H1 (cell line): ENCODE results near the gene SGSM1. TPM values are rescaled to one million over a fixed set of nuclear protein-coding genes. Genes with fewer than 3 reads are reported as not detected.

ENCODE experiments used
- CTCF ChIA-PET: fragments of 300-600 bp; sonication (Branson Sonifier 250); formaldehyde crosslinking; loops from one replicate; lab custom pipeline; 2021; ENCODE audit not compliant: partially characterized antibody; lab: Charles Lee
- POLR2A ChIA-PET: fragments of 300-600 bp; sonication (Branson Sonifier 250); formaldehyde crosslinking; loops from one replicate; lab custom pipeline; 2021; ENCODE audit warnings: inconsistent platforms; ENCODE audit not compliant: partially characterized antibody; lab: Charles Lee
- DNase-seq, 2 experiments: peaks; one replicate each; pipeline versions ENCODE4 v3.0.0 to v3.0.0-alpha.2; 2010 to 2022; ENCODE audit warnings: low spot score in 2 of 2, low read depth in 1 of 2, mixed read lengths in 1 of 2
- FAIRE-seq: peaks from 2 replicates; lab custom pipeline; 2011; peaks lifted over from hg19 to GRCh38; lab: Jason Lieb, UNC
- H2AFZ ChIP-seq: 2 replicates; pipeline ENCODE4 v1.8.1; 2012; ENCODE audit warnings: low read length, inconsistent platforms
- H2AK5ac ChIP-seq: 2 replicates; pipeline ENCODE4 v1.6.1; 2013; ENCODE audit warnings: low read depth, low read length
- H2BK120ac ChIP-seq: replicated peaks from 2 replicates; pipeline ENCODE3; 2013; ENCODE audit warnings: low read depth, low read length, inconsistent platforms
- H2BK12ac ChIP-seq: 2 replicates; pipeline ENCODE4 v1.6.1; 2013; ENCODE audit warnings: low read depth, low read length
- H2BK15ac ChIP-seq: 2 replicates; pipeline ENCODE4 v1.6.1; 2013; ENCODE audit warnings: low read length
- H2BK20ac ChIP-seq: 2 replicates; pipeline ENCODE4 v1.6.1; 2013; ENCODE audit warnings: low read length
- H2BK5ac ChIP-seq: 2 replicates; pipeline ENCODE4 v1.6.1; 2013; ENCODE audit warnings: low read depth, low read length
- H3K14ac ChIP-seq: 2 replicates; pipeline ENCODE4 v1.6.1; 2013; ENCODE audit warnings: inconsistent platforms; ENCODE audit not compliant: insufficient read length
- H3K18ac ChIP-seq: 2 replicates; pipeline ENCODE4 v1.6.1; 2013; ENCODE audit warnings: low read length; ENCODE audit errors: extremely low read depth
- H3K23ac ChIP-seq: 2 replicates; pipeline ENCODE4 v1.6.1; 2013; ENCODE audit warnings: inconsistent platforms; ENCODE audit not compliant: insufficient read length
- H3K23me2 ChIP-seq: 2 replicates; pipeline ENCODE4 v1.6.1; 2013; ENCODE audit warnings: low read depth, low read length
- H3K27ac ChIP-seq: 2 replicates; pipeline ENCODE4 v1.6.1; 2011; ENCODE audit warnings: low read depth, low read length, inconsistent platforms
- H3K27me3 ChIP-seq, 4 experiments: replicated peaks in 1 of 4; 1 replicate in 1 of 4; 2 replicates in 3 of 4; pipeline versions ENCODE4 v1.6.1 to v1.8.1; 2011 to 2013; ENCODE audit warnings: low read length in 3 of 4, mild to moderate bottlenecking in 3 of 4, inconsistent platforms in 2 of 4, mixed read lengths in 2 of 4, moderate library complexity in 1 of 4; ENCODE audit not compliant: control insufficient read depth in 3 of 4, insufficient read depth in 3 of 4; ENCODE audit errors: extremely low read depth in 1 of 4
- H3K36me3 ChIP-seq, 4 experiments: 2 replicates each; pipeline versions ENCODE4 v1.6.1 to v1.8.1; 2011 to 2013; ENCODE audit warnings: mild to moderate bottlenecking in 4 of 4, low read length in 3 of 4, moderate library complexity in 2 of 4, control low read depth in 1 of 4, inconsistent platforms in 1 of 4; ENCODE audit not compliant: insufficient read depth in 4 of 4, control insufficient read depth in 2 of 4
- H3K4ac ChIP-seq: replicated peaks from 2 replicates; pipeline ENCODE3; 2013; ENCODE audit warnings: low read length, low read depth, mixed read lengths, inconsistent platforms; ENCODE audit not compliant: insufficient read length
- H3K4me1 ChIP-seq, 4 experiments: replicated peaks in 1 of 4; 1 replicate in 1 of 4; 2 replicates in 3 of 4; pipeline versions ENCODE4 v1.6.1 to v1.8.1; 2011 to 2013; ENCODE audit warnings: low read length in 3 of 4, inconsistent platforms in 2 of 4, mixed read lengths in 1 of 4; ENCODE audit not compliant: insufficient read depth in 4 of 4, control insufficient read depth in 3 of 4
- H3K4me2 ChIP-seq, 2 experiments: 2 replicates each; pipeline versions ENCODE4 v1.6.1 to v1.8.1; 2011 to 2013; ENCODE audit warnings: low read depth in 2 of 2, low read length in 2 of 2, control low read depth in 1 of 2, inconsistent platforms in 1 of 2, mild to moderate bottlenecking in 1 of 2; ENCODE audit not compliant: insufficient read depth in 1 of 2
- H3K4me3 ChIP-seq, 4 experiments: fragments of 200-600, 300-600 bp in 1 of 4; sonication (generic), shearing (Covaris generic), sonication (Bioruptor Twin) in 1 of 4; 2 replicates each; pipeline versions ENCODE4 v1.5.1 to v1.8.1; 2011 to 2016; ENCODE audit warnings: low read length in 4 of 4, low read depth in 3 of 4, control low read depth in 2 of 4, inconsistent platforms in 2 of 4, mild to moderate bottlenecking in 2 of 4, mixed read lengths in 1 of 4, moderate library complexity in 1 of 4; ENCODE audit not compliant: insufficient read depth in 2 of 4; ENCODE audit errors: extremely low read depth in 1 of 4
- H3K56ac ChIP-seq: replicated peaks from 2 replicates; pipeline ENCODE3; 2013; ENCODE audit warnings: low read depth, mild to moderate bottlenecking, mixed read lengths, low read length, inconsistent platforms; ENCODE audit not compliant: insufficient read length
- H3K79me1 ChIP-seq: 2 replicates; pipeline ENCODE4 v1.6.1; 2013; ENCODE audit warnings: low read depth, low read length, control low read depth
- H3K79me2 ChIP-seq, 2 experiments: 2 replicates each; pipeline versions ENCODE4 v1.6.1 to v1.8.1; 2012 to 2013; ENCODE audit warnings: low read length in 2 of 2, mild to moderate bottlenecking in 2 of 2, inconsistent platforms in 1 of 2; ENCODE audit not compliant: insufficient read depth in 2 of 2, control insufficient read depth in 1 of 2
- H3K9ac ChIP-seq, 4 experiments: replicated peaks in 1 of 4; 1 replicate in 1 of 4; 2 replicates in 3 of 4; pipeline versions ENCODE4 v1.6.1 to v1.8.1; 2011 to 2013; ENCODE audit warnings: low read depth in 3 of 4, low read length in 3 of 4, control low read depth in 2 of 4, mild to moderate bottlenecking in 2 of 4, moderate library complexity in 2 of 4, inconsistent platforms in 1 of 4; ENCODE audit errors: extremely low read depth in 1 of 4
- H3K9me3 ChIP-seq, 2 experiments: 2 replicates each; pipeline versions ENCODE4 v1.6.1 to v1.8.1; 2012 to 2013; ENCODE audit warnings: mild to moderate bottlenecking in 2 of 2, moderate library complexity in 2 of 2, control low read depth in 1 of 2, inconsistent platforms in 1 of 2, low read depth in 1 of 2, low read length in 1 of 2, mixed read lengths in 1 of 2; ENCODE audit not compliant: insufficient read depth in 2 of 2
- H4K20me1 ChIP-seq, 2 experiments: replicated peaks in 1 of 2; 2 replicates each; pipeline versions ENCODE3 to v1.8.1; 2011 to 2013; ENCODE audit warnings: inconsistent platforms in 2 of 2, low read length in 2 of 2, mild to moderate bottlenecking in 1 of 2; ENCODE audit not compliant: insufficient read depth in 2 of 2, control insufficient read depth in 1 of 2
- H4K5ac ChIP-seq: 2 replicates; pipeline ENCODE4 v1.6.1; 2013; ENCODE audit warnings: low read length, low read depth, mixed read lengths, inconsistent platforms; ENCODE audit not compliant: insufficient read length
- H4K8ac ChIP-seq: 2 replicates; pipeline ENCODE4 v1.8.0; 2013; ENCODE audit warnings: mild to moderate bottlenecking, moderate library complexity, low read length, inconsistent platforms; ENCODE audit not compliant: insufficient read depth; ENCODE audit errors: extremely low read depth
- H4K91ac ChIP-seq: replicated peaks from 2 replicates; pipeline ENCODE3; 2013; ENCODE audit warnings: low read length, mixed read lengths, inconsistent platforms; ENCODE audit not compliant: insufficient read length
- ATF2 ChIP-seq: IDR thresholded peaks from 2 replicates; pipeline ENCODE4 v1.6.1; 2012; ENCODE audit warnings: low read length, inconsistent platforms
- BRCA1 ChIP-seq: IDR thresholded peaks from 2 replicates; pipeline ENCODE4 v1.6.1; 2012; ENCODE audit warnings: low read depth, low read length, improper control_type of control experiment
- CREB1 ChIP-seq: IDR thresholded peaks from 2 replicates; pipeline ENCODE4 v1.6.1; 2012; ENCODE audit warnings: inconsistent platforms
- CTBP2 ChIP-seq: IDR thresholded peaks from 2 replicates; pipeline ENCODE4 v1.7.0; 2011; ENCODE audit warnings: borderline replicate concordance, mild to moderate bottlenecking, moderate library complexity, mixed read lengths, low read length; ENCODE audit not compliant: insufficient read depth, insufficient read length
- RFX5 ChIP-seq: IDR thresholded peaks from 2 replicates; pipeline ENCODE4 v1.6.1; 2011; ENCODE audit warnings: low read depth, low read length, improper control_type of control experiment, borderline replicate concordance
- SAP30 ChIP-seq: fragments of 300-600 bp; sonication (generic); IDR thresholded peaks from 2 replicates; pipeline ENCODE4 v1.7.1; 2012; ENCODE audit warnings: low read length, moderate library complexity, mild to moderate bottlenecking, inconsistent platforms; ENCODE audit not compliant: insufficient read depth, insufficient replicate concordance
- TCF12 ChIP-seq: IDR thresholded peaks from 2 replicates; pipeline ENCODE4 v1.6.1; 2011; ENCODE audit warnings: low read depth, mild to moderate bottlenecking, low read length
- USF2 ChIP-seq: IDR thresholded peaks from 2 replicates; pipeline ENCODE4 v1.6.1; 2011; ENCODE audit warnings: low read length, improper control_type of control experiment
- ZNF274 ChIP-seq: IDR thresholded peaks from 2 replicates; pipeline ENCODE4 v1.7.0; 2012; ENCODE audit warnings: low read length, borderline replicate concordance; ENCODE audit errors: extremely low read depth
- WGBS, 2 experiments: shearing (Covaris generic) in 1 of 2; methylation state at CpG; one replicate each; pipeline versions ENCODE4 v1.1.6 to v1.1.7; 2013 to 2015; ENCODE audit warnings: low lambda C conversion rate in 2 of 2, mixed read lengths in 2 of 2, inconsistent platforms in 1 of 2, low coverage in 1 of 2, missing lambda C conversion rate in 1 of 2; ENCODE audit not compliant: insufficient replicate concordance in 2 of 2, insufficient coverage in 1 of 2, insufficient read length in 1 of 2; ENCODE audit errors: extremely low coverage in 1 of 2, missing lambda C conversion rate in 1 of 2; 5-methylcytosine and 5-hydroxymethylcytosine counted together
- polyA plus RNA-seq, 7 experiments: library from polyadenylated mRNA; depleted of rRNA in 3 of 7; stranded (reverse) in 5 of 7; unstranded in 2 of 7; fragments of >200 nt in 5 of 7; fragments of 200-250 nt in 2 of 7; gene quantifications; 1 replicate in 5 of 7; 2 replicates in 1 of 7; 4 replicates in 1 of 7; pipeline versions ENCODE4 v1.2.1 to v1.2.3, GENCODE V29; 2011 to 2013; ENCODE audit warnings: missing spikeins in 2 of 7, mixed read lengths in 2 of 7
- total RNA-seq: library from RNA; stranded (reverse); fragmentation: NEBNext Ultra II Directional; extraction: Animal tissue kit (Norgen Biotek cat#: 25700); gene quantifications from 2 replicates; pipeline ENCODE4 v1.2.1, GENCODE V29; 2021

The SGSM1 gene
- total and polyA plus RNA-seq, 2 of the 8 experiments (the other 6 are each of a cell fraction or from before 2014, with no cell fraction given), result 2.8 to 5.2 TPM

- Histone ChIP-seq H2BK12ac (no peak overlapping the region), H3K4me1 (no peaks in the 10 kb centered on the region), H2BK5ac (no peak overlapping the region), H3K23me2 (no peaks in the 10 kb centered on the region), H3K79me2 (no peaks in the 10 kb centered on the region), H3K36me3 (no peaks in the 10 kb centered on the region), H3K14ac (no peak overlapping the region), H3K79me1 (no peaks in the 10 kb centered on the region), H3K23ac (no peak overlapping the region), H2BK15ac (no peak overlapping the region), H4K5ac (no peak overlapping the region), H4K8ac (no peak overlapping the region), H2BK20ac (no peak overlapping the region), H3K18ac (no peak overlapping the region), H4K91ac (no peak overlapping the region), H4K20me1 (no peaks in the 10 kb centered on the region), H3K56ac (no peak overlapping the region), H3K4me2 (no peak overlapping the region), H3K4me3 (no peak overlapping the region), H2AK5ac (no peak overlapping the region), H3K27ac (no peak overlapping the region), H2BK120ac (no peak overlapping the region), H3K9me3 (no peaks in the 10 kb centered on the region), H2AFZ (no peak overlapping the region), H3K4ac (no peak overlapping the region), H3K27me3 (no peaks in the 10 kb centered on the region), H3K9ac (no peak overlapping the region)
- WGBS, 2 experiments, result 94% methylated on average over 3 of the region's 3 CpGs; no CpG with 5 or more reads in 1 of the 2 experiments
- FAIRE-seq, result no peak
- no peak for DNase-seq
- POLR2A ChIA-PET, result no interaction called here
- CTCF ChIA-PET, result interaction anchor here (0.6 to 1.2 kb wide), 2 partner anchors 26 to 27 kb away, joined by 3 to 4 read pairs; no protein-coding TSS in a partner anchor
- TF ChIP-seq CREB1 (no peak), RFX5 (no peak), ZNF274 (no peak), SAP30 (no peak), CTBP2 (no peak), ATF2 (no peak), TCF12 (no peak), USF2 (no peak), BRCA1 (no peak)
Observed at GRCh38 chr22:24796056-24796455, 10.0 kb upstream of the SGSM1 start.
